Putamen (tissue), 1 donor: ENCODE measurements around the gene ZBTB20.

Source experiments
- DNase-seq: peaks from one replicate; pipeline ENCODE4 v3.0.0-alpha.2; 2016; ENCODE audit warnings: low spot score

ZBTB20 gene

DNA sequence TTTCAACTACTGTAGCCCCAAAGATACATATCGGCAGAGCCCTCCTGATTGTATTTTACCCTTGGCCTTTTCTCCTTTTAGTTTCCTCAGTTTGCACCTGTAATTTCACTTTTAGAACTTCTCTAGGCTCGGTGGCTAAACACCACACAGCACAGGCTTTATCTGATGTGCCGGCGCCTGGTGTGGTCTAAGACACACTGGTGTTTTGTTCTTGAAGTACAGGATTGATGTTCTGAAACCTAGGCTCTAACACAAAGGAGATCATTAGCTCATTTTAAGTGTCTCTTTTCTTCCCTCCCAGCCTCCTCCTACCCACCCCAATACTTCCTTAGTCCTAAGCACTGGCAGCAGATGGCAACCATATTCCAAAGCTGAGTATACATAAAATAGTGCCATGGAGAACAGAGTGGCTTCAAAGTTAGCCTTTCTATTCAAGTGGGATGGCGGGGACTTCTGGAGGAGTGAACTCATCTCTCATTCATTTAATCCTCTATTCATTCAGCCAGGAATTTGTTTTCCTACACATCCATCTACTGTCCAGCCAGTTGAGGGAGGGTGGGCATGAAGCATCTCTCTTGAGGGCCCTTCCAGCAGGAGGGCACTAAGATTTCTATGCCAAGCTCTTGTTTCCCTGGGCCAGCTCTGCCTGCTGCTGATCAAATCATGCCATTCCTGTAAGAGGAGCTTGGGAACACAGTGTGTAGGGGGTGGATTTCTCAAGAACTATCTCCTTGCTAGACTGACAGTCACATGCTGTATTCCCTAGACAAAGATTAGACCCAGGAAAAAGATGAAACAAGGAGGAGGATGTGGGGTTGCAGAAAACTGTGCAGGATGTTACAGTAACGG is 782.1 kb downstream of the ZBTB20 start:
- peak; percentile 64 for DNase-seq

GRCh38 chr3:114363554-114364202 is 783.4 kb downstream of the ZBTB20 start:
- DNase-seq: no peak

- peak; percentile 52 for DNase-seq
Observed at GRCh38 chr3:114362815-114363214, 784.3 kb downstream of the ZBTB20 start.

- no peak for DNase-seq
Observed at GRCh38 chr3:114361391-114361790, 785.7 kb downstream of the ZBTB20 start.

DNA sequence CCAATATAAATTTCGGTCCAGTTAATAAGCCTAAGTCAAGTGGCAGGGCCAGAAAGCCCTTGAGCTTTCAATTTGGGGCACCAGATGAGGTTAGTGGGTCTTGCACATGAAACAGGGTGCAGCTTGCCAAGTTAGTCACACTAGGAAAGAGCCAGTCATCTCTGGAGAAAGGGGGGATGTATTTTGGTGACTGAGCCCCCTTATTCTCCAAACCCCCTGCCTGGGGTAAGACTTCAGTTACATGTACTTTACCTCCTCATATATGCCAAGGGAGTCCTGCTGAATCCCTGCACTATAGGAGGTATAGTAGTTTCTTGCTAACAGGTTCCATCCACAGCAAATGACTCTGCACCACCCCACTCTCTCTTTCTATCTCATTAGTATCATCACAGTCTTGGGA is 790.6 kb downstream of the ZBTB20 start:
- DNase-seq: no peak

GRCh38 chr3:114356066-114356465 is 791.0 kb downstream of the ZBTB20 start:
- no peak for DNase-seq

DNA sequence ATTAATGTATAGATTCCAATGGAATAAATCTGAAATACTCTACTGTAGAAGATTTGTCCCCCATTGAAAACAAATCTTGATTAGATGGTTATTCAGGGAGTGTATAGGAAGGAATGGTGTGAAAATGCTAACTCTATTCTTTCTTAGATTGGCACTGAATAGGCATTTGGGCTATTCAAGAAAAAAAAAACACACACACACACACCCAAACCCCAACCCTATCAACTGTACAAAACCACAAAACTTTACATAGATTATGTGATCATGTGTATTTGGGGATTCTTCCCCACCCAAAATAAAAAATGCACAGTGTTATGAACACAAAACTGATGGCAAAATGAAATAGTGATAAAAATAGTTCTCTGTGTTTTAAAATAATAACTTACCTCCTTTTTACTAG is 791.4 kb downstream of the ZBTB20 start:
- DNase-seq: no peak

- DNase-seq: no peak
Observed at GRCh38 chr3:114351822-114352145, 795.3 kb downstream of the ZBTB20 start.

DNA sequence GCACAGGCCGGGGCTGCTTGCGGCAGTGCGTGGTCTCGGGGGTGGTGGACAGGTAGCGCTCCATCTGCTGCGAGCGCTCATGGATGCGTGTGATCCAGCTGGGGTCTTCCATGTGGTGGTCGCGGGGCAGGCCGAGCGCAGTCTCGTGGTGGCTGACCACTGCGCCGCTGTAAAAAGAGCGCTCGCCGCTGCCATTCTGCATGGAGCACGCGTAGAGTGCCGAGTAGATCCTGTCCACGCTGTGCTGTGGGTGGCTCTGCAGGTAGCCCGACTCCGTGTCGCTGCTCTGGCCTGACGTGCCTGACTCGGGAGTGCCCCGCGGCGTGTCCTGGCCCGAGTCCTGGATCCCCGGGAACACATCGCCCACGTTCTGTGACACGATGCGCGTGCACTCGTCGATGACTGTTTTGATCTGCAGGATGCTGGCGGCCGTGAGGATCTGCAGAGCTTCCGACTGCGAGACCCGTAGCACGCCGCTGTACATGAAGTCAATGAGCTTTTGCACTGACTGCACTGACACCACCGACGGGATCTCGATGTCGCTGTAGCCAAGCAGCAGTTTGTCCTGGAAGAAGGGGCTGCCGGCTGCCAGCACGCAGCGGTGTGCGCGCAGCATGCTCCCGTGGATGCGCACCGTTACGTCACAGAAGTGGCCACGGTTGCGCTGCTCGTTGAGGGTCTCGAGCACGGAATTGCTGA is 795.8 kb downstream of the ZBTB20 start:
- DNase-seq: no peak

DNA sequence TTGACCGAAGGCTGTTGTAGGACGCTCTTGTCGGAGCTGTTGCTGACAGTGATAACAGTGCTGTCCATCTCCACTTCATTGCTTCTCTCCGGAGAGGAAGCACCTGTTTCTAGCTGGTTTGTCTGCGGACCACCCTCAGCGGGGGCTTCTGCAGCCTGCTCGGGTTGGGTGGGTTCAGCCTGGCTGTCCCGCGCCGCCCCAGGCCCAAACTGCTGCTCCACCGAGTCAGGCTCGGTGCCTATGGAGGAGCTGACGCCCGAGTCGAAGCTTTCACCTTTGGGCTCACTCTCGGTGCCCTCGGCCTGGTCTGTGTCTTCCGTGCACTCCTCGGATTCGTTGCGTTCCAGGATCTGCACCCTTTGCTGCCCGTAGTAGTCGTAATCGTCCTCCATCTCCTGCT is 796.4 kb downstream of the ZBTB20 start:
- no peak for DNase-seq

- no peak for DNase-seq
Observed at GRCh38 chr3:114350271-114350670, 796.8 kb downstream of the ZBTB20 start.

GRCh38 chr3:114344492-114344891 is 802.6 kb downstream of the ZBTB20 start:
- DNase-seq: no peak

DNA sequence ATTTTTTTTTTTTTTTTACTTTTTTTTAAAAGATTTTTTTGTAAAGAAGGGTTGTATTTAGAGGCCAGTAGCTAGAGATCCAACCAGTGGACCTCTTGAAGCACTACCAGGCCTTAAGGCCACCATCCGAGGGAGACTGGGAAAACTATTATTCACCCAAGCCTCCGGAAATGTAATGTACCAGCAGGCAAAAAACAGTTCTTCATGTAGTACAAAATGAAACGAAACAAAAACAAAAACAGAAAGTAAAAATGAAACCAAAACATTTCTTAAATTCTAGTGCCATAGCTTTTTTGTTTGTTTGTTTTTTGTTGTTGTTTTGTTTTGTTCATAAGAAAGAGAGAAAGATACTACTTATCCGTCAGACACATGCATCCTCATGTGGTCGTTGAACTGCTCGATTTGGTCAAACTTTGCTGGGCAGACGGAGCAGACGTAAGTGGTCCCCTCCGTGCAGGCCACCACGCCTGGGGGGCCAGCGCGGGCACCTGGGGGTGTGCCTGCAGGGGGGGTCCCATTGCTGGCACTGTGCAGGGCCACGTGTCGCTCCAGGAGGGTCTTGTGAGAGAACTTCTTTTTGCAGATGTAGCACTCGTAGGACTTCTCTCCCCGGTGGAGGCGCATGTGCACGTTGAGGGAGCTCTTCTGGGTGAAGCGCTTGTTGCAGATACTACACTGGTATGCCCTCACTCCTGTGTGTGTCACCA is 808.3 kb downstream of the ZBTB20 start:
- no peak for DNase-seq

DNA sequence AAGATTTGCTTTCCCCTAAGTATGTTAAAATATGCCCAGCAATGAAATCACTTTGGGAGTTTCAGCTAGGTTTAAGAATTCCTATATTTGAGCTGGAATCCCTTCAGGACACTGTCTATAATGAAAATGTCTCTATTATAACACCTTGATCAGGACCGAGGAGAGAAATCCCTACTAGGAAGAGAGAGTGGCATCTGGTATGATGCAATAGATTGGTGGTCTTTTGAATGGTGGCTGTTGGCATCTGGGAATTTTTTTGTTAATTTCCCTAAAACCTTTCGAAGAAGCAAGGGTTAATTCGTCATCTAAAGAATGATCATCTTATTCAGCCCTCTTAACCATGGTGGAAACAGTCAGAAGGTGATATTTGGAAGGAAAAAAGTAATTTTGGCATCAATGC is 810.2 kb downstream of the ZBTB20 start:
- no peak for DNase-seq

DNA sequence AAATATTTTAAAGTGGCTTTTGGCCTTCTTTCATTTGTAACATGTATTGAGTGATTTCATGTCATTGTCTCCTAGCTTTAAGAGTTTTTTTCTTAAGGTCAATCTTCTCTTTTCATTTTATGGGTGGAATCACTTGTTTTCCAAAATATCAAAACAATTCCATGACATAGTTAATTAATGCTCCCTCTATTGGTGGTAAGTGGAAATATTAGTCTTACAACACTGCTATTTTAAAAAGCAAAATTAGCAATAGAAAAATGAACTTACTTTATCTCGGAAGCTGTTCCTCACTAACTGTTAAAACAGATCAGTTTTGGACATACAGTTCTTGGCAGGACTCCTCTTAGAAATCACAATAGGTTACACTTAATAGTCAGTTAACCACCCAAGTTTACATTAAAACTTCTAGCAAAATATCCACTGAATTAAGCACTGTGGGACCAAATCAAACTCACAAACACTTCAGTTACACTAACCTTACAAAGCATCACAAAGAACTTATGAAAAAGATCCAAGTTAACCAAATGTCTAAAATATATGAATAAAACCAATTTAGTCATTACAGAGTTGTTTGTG is 810.9 kb downstream of the ZBTB20 start:
- no peak for DNase-seq

DNA sequence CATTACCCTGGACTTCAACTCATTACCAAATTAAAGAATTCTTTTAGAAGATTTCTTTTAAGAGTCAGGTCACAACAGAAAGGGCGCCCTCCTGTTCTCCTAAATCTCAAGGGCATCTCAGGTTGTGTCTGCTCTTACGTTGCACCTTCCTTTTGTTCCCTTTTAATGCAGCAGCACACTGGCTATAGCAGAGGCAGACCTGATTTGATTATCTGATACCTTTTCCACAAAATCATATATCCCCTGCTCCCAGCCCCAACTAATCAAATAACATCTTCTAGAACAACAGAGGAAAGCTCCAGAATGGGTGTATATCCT is 813.2 kb downstream of the ZBTB20 start:
- no peak for DNase-seq

DNA sequence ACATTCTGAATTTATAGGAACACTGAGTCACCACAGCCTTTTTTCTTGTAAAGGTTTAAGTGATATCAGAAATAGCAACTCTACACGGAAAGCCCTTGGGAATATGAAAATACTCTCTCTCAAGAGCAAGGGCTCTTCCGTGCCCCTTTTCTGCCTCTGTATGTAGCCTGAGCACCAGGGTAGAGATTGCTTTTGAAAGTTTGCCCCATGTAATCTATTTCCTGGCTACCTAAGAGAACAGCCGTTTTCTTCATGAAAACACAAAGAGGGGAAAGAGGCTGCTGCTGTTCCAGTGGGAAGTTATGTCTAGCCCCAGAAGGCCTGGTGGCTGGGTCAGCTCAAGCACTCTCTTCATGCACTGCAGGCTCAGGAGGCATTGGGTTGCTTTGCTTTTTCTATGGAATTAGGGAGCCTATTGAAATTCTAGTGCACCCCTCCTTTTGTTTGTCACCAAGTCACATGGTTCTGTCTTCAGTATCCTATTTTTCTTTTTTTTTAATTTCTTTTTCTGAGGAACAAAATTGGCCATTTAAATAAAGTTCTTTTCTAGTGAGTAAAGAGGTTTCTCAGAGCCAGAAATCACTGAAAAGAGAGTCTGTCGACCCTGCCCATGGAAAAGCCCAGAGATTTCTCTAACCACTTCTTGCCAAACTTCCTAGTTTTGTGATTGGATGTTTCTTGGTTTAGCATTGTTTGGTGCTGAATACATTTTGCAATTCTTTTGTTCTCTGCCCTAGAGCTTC is 813.7 kb downstream of the ZBTB20 start:
- peak; percentile 72 for DNase-seq

DNA sequence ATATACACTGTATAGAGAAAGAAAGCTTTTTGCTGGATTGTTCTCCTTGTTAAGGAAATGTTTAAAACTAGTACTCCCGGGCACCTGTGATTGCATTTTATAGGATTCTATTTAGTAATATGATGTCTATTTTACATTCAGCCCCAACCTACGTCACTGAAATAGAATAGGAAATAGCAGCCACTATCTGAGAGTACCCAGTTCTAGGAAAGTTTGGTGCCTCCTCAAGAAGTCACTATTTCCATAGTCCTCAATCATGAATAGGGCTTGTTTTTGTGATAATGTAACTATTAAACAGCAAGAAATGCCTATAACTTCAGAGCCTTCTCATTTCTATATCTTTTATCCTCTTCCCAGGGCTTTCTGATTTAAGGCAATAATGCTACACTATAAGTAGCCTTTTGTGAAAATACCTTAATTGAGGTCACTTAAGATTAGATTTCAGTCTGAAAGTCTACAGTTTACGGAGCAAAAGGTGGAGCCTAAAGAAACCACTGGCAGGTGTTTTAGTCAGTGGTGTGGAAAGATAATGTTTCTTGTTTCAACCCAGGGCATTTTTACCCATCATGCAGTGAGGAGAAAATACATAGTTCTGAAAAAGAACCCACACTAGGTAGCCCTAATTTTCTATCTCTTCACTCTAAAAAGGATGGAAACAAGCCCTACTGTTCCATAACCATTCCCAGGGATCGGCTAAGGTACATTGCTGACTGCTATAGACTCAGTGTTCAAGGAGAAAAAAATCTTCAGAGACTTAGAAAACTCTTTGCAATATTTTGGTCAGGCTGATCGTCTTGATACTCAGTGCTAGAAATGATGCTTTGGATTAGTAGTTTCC is 814.5 kb downstream of the ZBTB20 start:
- no peak for DNase-seq

DNA sequence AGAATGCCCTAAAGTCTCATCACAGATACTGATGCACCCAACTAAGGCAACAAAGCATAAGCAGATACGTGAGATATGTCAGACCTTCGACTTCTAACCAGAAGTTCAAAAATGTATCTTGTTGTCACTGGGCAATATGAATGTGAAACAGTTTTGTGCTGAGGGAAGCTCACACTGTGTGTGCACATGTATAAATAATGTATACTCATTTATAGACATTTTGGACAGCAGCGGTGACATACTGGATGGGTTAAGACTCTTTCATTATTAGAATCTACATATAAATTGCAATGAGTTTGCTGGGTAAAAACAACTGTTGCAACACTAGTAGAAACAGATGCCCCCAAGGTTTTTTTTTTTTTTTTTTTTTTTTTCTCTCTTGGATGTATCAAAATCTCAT is 815.4 kb downstream of the ZBTB20 start:
- DNase-seq: no peak

- DNase-seq: no peak
Observed at GRCh38 chr3:114331007-114331406, 816.1 kb downstream of the ZBTB20 start.

DNA sequence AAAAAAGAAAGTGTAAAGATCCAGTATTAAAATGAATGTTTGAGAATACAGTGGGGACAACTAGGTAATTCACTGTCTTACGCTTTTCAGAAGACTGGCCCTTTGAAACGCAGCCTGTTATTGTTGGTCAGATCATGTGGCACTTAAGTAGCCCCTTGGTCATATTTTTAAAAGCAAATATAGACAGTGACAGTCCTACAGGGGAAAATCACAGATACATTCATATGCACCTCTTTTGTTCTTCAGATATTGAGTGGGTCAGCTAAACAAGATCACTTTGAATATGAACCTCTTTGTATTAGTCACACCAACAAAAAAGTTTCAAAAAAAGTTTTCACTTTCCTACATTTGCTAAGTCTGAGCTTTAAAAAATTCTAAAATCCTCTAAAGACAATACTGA is 817.3 kb downstream of the ZBTB20 start:
- no peak for DNase-seq
